ENCODE data around the gene KRTAP10-2. TPM values are rescaled to one million over a fixed set of nuclear protein-coding genes. Genes with fewer than 3 reads are reported as not detected.

Gene KRTAP10-2
- polyA plus RNA-seq, 1 donor (not counting 4 experiments of a cell fraction or from before 2014, with no cell fraction given): not detected

- no peaks in the 10 kb centered on the region for H3K4me1 ChIP-seq (ENCODE audit: control insufficient read depth, extremely low read depth, insufficient read depth, low read length)
- TF ChIP-seq CTCF (optimal IDR thresholded peaks at IDR 0.05 in 1 of 3, IDR thresholded peaks at IDR 0.05 in 1 of 3, conservative IDR thresholded peaks at IDR 0.05 in 1 of 3; ENCODE audit: extremely low read depth in 1 of 3, insufficient read depth in 2 of 3, low read length in 3 of 3) (no peak), EZH2 (IDR thresholded peaks at IDR 0.05; ENCODE audit: low read length) (no peak)
- DNase-seq (ENCODE audit: low read depth, low spot score): no peak
- H3K9me3 ChIP-seq (ENCODE audit: control insufficient read depth, low read depth, low read length): no peaks in the 10 kb centered on the region
- peaks cover 3% of the 10 kb centered on the region for H3K27me3 ChIP-seq (ENCODE audit: control insufficient read depth, extremely low read depth, insufficient read depth, low read length)
- no peak overlapping the region for H2AFZ ChIP-seq (ENCODE audit: control insufficient read depth, low read length)
- H4K20me1 ChIP-seq (ENCODE audit: control insufficient read depth, extremely low read depth, insufficient read depth, low read length): no peaks in the 10 kb centered on the region
- no peak overlapping the region for H3K9ac ChIP-seq (ENCODE audit: control insufficient read depth, extremely low read depth, insufficient read depth, low read length)
- no peaks in the 10 kb centered on the region for H3K36me3 ChIP-seq (ENCODE audit: control insufficient read depth in 2 of 2, extremely low read depth in 1 of 2, insufficient read depth in 2 of 2, low read length in 2 of 2)
- no peak overlapping the region for H3K27ac ChIP-seq (ENCODE audit: control insufficient read depth, insufficient read depth, low read length)
- H3K4me3 ChIP-seq (ENCODE audit: control insufficient read depth in 2 of 3, extremely low read depth in 1 of 3, insufficient read depth in 2 of 3, low read depth in 1 of 3, low read length in 3 of 3): no peak overlapping the region
- H3K9me1 ChIP-seq (ENCODE audit: control insufficient read depth, extremely low read depth, insufficient read depth, low read length): no peaks in the 10 kb centered on the region
- dilution Hi-C loops (cut with MboI; ENCODE audit: extremely low pct_ligation_motif_present, low sequenced_read_pairs): no loop called here
- no peak overlapping the region for H3K4me2 ChIP-seq (ENCODE audit: control insufficient read depth, extremely low read depth, insufficient read depth, low read depth, low read length)
- FAIRE-seq: no peak
- no peaks in the 10 kb centered on the region for H3K79me2 ChIP-seq (ENCODE audit: control insufficient read depth, insufficient read depth, low read length)
Observed at GRCh38 chr21:44506279-44507255, 44.7 kb downstream of the KRTAP10-2 start.

DNA sequence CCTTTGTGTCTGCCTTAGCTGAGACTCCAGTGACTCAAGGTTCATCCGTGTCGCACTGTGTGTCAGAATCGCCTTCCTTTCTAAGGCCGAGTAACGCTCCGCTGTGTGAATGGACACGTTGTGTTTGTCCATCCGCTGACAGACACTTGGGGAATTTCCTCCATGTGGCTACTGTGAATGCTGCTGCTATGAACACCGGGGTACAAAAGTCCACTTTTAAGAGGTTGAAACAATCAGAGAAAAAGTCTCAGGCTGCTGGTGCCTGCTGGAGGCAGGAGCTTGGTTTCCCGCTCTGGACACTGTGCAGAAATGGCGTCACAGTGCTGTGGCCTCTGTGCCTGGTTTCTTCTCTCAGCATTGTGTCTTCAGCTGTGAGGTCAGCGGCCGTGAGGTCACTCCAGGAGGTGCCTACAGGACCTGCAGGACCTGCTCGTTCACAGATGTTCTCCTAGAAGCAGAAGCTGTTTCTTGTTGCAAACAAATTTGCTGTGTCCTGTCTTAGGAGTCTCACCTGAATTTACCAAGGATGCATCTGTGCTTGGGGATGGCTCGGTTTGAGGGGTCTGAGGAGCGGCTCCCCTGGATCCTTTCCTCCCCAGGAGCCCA lies 45.5 kb downstream of the KRTAP10-2 start:
- Histone ChIP-seq H3K36me3 (ENCODE audit: control insufficient read depth in 2 of 2, extremely low read depth in 1 of 2, insufficient read depth in 2 of 2, low read length in 2 of 2) (no peaks in the 10 kb centered on the region), H2AFZ (ENCODE audit: control insufficient read depth, low read length) (no peak overlapping the region), H3K79me2 (ENCODE audit: control insufficient read depth, insufficient read depth, low read length) (no peaks in the 10 kb centered on the region), H3K4me3 (ENCODE audit: control insufficient read depth in 2 of 3, extremely low read depth in 1 of 3, insufficient read depth in 2 of 3, low read depth in 1 of 3, low read length in 3 of 3) (no peak overlapping the region), H3K9ac (ENCODE audit: control insufficient read depth, extremely low read depth, insufficient read depth, low read length) (no peak overlapping the region), H3K4me1 (ENCODE audit: control insufficient read depth, extremely low read depth, insufficient read depth, low read length) (no peaks in the 10 kb centered on the region), H4K20me1 (ENCODE audit: control insufficient read depth, extremely low read depth, insufficient read depth, low read length) (no peaks in the 10 kb centered on the region), H3K27ac (ENCODE audit: control insufficient read depth, insufficient read depth, low read length) (no peak overlapping the region), H3K9me3 (ENCODE audit: control insufficient read depth, low read depth, low read length) (no peaks in the 10 kb centered on the region), H3K27me3 (ENCODE audit: control insufficient read depth, extremely low read depth, insufficient read depth, low read length) (no peaks in the 10 kb centered on the region), H3K4me2 (ENCODE audit: control insufficient read depth, extremely low read depth, insufficient read depth, low read depth, low read length) (no peak overlapping the region), H3K9me1 (ENCODE audit: control insufficient read depth, extremely low read depth, insufficient read depth, low read length) (no peaks in the 10 kb centered on the region)
- no peak for TF ChIP-seq CTCF (optimal IDR thresholded peaks at IDR 0.05 in 1 of 3, IDR thresholded peaks at IDR 0.05 in 1 of 3, conservative IDR thresholded peaks at IDR 0.05 in 1 of 3; ENCODE audit: extremely low read depth in 1 of 3, insufficient read depth in 2 of 3, low read length in 3 of 3)
- no peak for TF ChIP-seq EZH2 (IDR thresholded peaks at IDR 0.05; ENCODE audit: low read length)
- FAIRE-seq (no peak), DNase-seq (ENCODE audit: low read depth, low spot score) (no peak)
- dilution Hi-C loops (cut with MboI; ENCODE audit: extremely low pct_ligation_motif_present, low sequenced_read_pairs): no loop called here
